Neural progenitor cell (in vitro differentiated cells): ENCODE measurements around the gene CEP128. TPM values are rescaled to one million over a fixed set of nuclear protein-coding genes. Genes with fewer than 3 reads are reported as not detected.

Source experiments
- DNase-seq: peaks from one replicate; pipeline ENCODE4 v3.0.0-alpha.2; 2016; ENCODE audit warnings: low spot score
- H2AFZ ChIP-seq: fragments of 200-600 bp; sonication (generic); replicated peaks from 2 replicates; pipeline ENCODE4 v1.6.1; 2016; ENCODE audit warnings: antibody characterized with exemption
- H3F3A ChIP-seq: fragments of 200-600 bp; sonication (generic); 2 replicates; pipeline ENCODE4 v1.6.1; 2016; ENCODE audit warnings: antibody characterized with exemption, low read depth
- H3K27ac ChIP-seq: fragments of 200-600 bp; sonication (generic); 2 replicates; pipeline ENCODE4 v1.5.1; 2016; ENCODE audit warnings: mild to moderate bottlenecking
- H3K27me3 ChIP-seq: fragments of 200-600 bp; sonication (generic); 2 replicates; pipeline ENCODE4 v1.6.1; 2016; ENCODE audit warnings: mild to moderate bottlenecking, moderate library complexity
- H3K36me3 ChIP-seq: fragments of 200-600 bp; sonication (generic); 2 replicates; pipeline ENCODE4 v1.5.1; 2016
- H3K4me1 ChIP-seq: fragments of 200-600 bp; sonication (generic); 2 replicates; pipeline ENCODE4 v1.6.1; 2016; ENCODE audit warnings: mixed run types
- H3K4me2 ChIP-seq: fragments of 200-600 bp; sonication (generic); 2 replicates; pipeline ENCODE4 v1.6.1; 2016
- H3K4me3 ChIP-seq: fragments of 200-600 bp; sonication (generic); 2 replicates; pipeline ENCODE4 v1.5.1; 2016
- H3K79me2 ChIP-seq: fragments of 200-600 bp; sonication (generic); 2 replicates; pipeline ENCODE4 v1.6.1; 2016; ENCODE audit warnings: low read depth
- H3K9ac ChIP-seq: fragments of 200-600 bp; sonication (generic); 2 replicates; pipeline ENCODE4 v1.6.1; 2016
- H3K9me3 ChIP-seq: fragments of 200-600 bp; sonication (generic); 2 replicates; pipeline ENCODE4 v1.5.1; 2016; ENCODE audit warnings: low read depth
- H4K20me1 ChIP-seq: fragments of 200-600 bp; sonication (generic); 2 replicates; pipeline ENCODE4 v1.6.1; 2016; ENCODE audit warnings: low read depth
- H3K27ac Mint-ChIP-seq: 3 replicates; pipeline ENCODE4 v1.8.0; 2021; ENCODE audit warnings: mixed read lengths
- H3K27me3 Mint-ChIP-seq: 2 replicates; pipeline ENCODE4 v1.8.0; 2022; ENCODE audit warnings: low read depth, mild to moderate bottlenecking, inconsistent platforms, moderate library complexity, mixed read lengths; ENCODE audit not compliant: insufficient read depth
- H3K36me3 Mint-ChIP-seq: 3 replicates; pipeline ENCODE4 v1.8.0; 2021; ENCODE audit warnings: mixed read lengths
- H3K4me1 Mint-ChIP-seq: 3 replicates; pipeline ENCODE4 v1.8.0; 2021; ENCODE audit warnings: mixed read lengths
- H3K4me3 Mint-ChIP-seq: 3 replicates; pipeline ENCODE4 v1.8.0; 2021; ENCODE audit warnings: mild to moderate bottlenecking, moderate library complexity, mixed read lengths
- H3K9me3 Mint-ChIP-seq: 3 replicates; pipeline ENCODE4 v1.8.0; 2020; ENCODE audit warnings: mixed read lengths
- EZH2 ChIP-seq: fragments of 200-600 bp; sonication (generic); IDR thresholded peaks from 2 replicates; pipeline ENCODE4 v1.6.1; 2017; ENCODE audit warnings: antibody characterized with exemption, mild to moderate bottlenecking, moderate library complexity
- EZH2phosphoT487 ChIP-seq: fragments of 200-600 bp; sonication (generic); IDR thresholded peaks from 2 replicates; pipeline ENCODE4 v1.6.1; 2017; ENCODE audit warnings: antibody characterized with exemption
- total RNA-seq: library from RNA; depleted of rRNA; stranded (reverse); fragments of >200 nt; gene quantifications from 2 replicates; pipeline ENCODE4 v1.2.3, GENCODE V29; 2015; ENCODE audit warnings: low replicate concordance
- TF ChIP-seq, protein P1 (sequence below): fragments of 200-600 bp; sonication (generic); IDR thresholded peaks from 2 replicates; pipeline ENCODE4 v1.5.1; 2017; ENCODE audit warnings: antibody characterized with exemption, mild to moderate bottlenecking

CEP128 gene
- total RNA-seq, 1 donor from 2014 or later: 12.1 TPM

DNA sequence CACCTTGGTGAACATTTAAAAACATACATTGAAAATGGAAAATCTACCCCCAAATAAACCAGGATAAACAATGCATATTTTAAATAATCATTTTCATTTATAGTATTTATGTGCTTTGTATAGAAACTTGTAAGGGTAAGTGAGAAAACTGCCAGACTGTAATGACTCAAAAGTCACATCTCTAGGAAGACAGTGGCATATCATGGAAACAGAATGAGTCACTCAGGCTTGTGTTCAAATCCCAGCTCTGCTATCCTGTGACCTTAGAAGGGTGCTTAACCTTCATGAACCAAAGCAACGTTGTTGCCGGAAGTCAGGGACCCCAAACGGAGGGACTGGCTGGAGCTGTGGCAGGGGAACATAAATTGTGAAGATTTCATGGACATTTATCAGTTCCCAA, 142.7 kb downstream of the CEP128 start:
- Mint-ChIP-seq H3K36me3 (peaks cover 13% of the 10 kb centered on the region), H3K4me3 (no peak overlapping the region), H3K9me3 (peaks cover 8% of the 10 kb centered on the region), H3K27me3 (peaks cover 2% of the 10 kb centered on the region), H3K4me1 (no peaks in the 10 kb centered on the region), H3K27ac (no peak overlapping the region)
- Histone ChIP-seq H3K79me2 (no peaks in the 10 kb centered on the region), H3K4me2 (no peak overlapping the region), H4K20me1 (no peaks in the 10 kb centered on the region), H3K36me3 (no peaks in the 10 kb centered on the region), H3F3A (no peaks in the 10 kb centered on the region), H2AFZ (no peak overlapping the region), H3K9ac (no peak overlapping the region), H3K9me3 (no peaks in the 10 kb centered on the region), H3K27me3 (no peaks in the 10 kb centered on the region), H3K27ac (no peak overlapping the region), H3K4me1 (peaks cover 6% of the 10 kb centered on the region), H3K4me3 (no peak overlapping the region)
- no peak for TF ChIP-seq EZH2phosphoT487
- TF ChIP-seq, protein P1, sequence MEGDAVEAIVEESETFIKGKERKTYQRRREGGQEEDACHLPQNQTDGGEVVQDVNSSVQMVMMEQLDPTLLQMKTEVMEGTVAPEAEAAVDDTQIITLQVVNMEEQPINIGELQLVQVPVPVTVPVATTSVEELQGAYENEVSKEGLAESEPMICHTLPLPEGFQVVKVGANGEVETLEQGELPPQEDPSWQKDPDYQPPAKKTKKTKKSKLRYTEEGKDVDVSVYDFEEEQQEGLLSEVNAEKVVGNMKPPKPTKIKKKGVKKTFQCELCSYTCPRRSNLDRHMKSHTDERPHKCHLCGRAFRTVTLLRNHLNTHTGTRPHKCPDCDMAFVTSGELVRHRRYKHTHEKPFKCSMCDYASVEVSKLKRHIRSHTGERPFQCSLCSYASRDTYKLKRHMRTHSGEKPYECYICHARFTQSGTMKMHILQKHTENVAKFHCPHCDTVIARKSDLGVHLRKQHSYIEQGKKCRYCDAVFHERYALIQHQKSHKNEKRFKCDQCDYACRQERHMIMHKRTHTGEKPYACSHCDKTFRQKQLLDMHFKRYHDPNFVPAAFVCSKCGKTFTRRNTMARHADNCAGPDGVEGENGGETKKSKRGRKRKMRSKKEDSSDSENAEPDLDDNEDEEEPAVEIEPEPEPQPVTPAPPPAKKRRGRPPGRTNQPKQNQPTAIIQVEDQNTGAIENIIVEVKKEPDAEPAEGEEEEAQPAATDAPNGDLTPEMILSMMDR: no peak
- TF ChIP-seq EZH2: no peak
- no peak for DNase-seq

DNA sequence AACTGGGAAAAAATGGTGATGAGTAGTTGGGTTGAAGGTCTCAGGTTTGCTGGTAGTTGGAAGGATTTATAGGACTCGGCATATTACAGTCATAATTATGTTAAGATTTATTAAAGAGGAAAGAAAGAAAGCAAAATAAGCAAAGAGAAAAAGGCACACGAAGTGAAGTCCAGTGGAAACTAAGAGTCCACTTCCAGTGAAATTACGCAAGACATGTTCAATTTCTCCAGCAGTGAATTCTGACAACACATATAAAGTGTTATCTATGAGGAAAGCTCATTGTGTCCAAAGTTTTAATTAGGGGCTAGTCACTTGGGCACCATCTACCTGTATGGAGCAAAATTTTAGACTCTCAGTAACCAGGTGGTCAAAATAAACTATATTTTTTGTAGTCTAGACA, 143.3 kb downstream of the CEP128 start:
- H3K4me1 ChIP-seq: peaks cover 6% of the 10 kb centered on the region
- H3K9me3 ChIP-seq: no peaks in the 10 kb centered on the region
- Mint-ChIP-seq H3K27me3 (peaks cover 2% of the 10 kb centered on the region), H3K27ac (no peak overlapping the region), H3K4me1 (no peaks in the 10 kb centered on the region), H3K4me3 (no peak overlapping the region), H3K36me3 (peaks cover 13% of the 10 kb centered on the region), H3K9me3 (peaks cover 8% of the 10 kb centered on the region)
- TF ChIP-seq EZH2phosphoT487 (no peak), EZH2 (no peak)
- TF ChIP-seq, protein P1: no peak
- H2AFZ ChIP-seq: no peak overlapping the region
- H3K9ac ChIP-seq: no peak overlapping the region
- H3K4me3 ChIP-seq: no peak overlapping the region
- H3K27ac ChIP-seq: no peak overlapping the region
- H3K27me3 ChIP-seq: no peaks in the 10 kb centered on the region
- H3K36me3 ChIP-seq: no peaks in the 10 kb centered on the region
- H3K4me2 ChIP-seq: no peak overlapping the region
- H3K79me2 ChIP-seq: no peaks in the 10 kb centered on the region
- no peaks in the 10 kb centered on the region for H3F3A ChIP-seq
- no peaks in the 10 kb centered on the region for H4K20me1 ChIP-seq
- DNase-seq: no peak

DNA sequence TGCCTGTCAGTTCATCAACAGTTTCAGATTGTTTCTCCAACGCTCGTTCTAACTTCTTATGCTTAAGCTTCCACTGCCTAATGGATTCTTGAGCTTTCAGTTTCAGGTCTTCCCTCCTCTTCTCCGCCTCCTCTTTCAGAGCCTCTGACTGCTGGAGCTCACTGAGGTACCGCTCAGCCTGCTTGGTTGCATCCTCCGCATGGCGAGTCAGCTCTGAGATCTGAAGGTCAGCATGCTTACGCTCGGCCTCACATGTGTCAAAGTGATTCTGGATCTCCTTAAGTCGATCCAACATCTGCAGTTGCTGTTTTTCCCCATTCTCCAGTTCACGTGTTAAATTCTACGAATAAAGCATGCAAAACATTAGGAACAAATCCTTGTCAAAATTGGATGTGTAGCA, 148.8 kb downstream of the CEP128 start:
- Histone ChIP-seq H3F3A (no peaks in the 10 kb centered on the region), H3K4me1 (peaks cover 12% of the 10 kb centered on the region), H3K27me3 (no peaks in the 10 kb centered on the region), H3K79me2 (no peaks in the 10 kb centered on the region), H3K9me3 (no peaks in the 10 kb centered on the region), H3K9ac (no peak overlapping the region), H3K4me2 (no peak overlapping the region), H2AFZ (no peak overlapping the region), H4K20me1 (no peaks in the 10 kb centered on the region), H3K27ac (no peak overlapping the region), H3K4me3 (no peak overlapping the region), H3K36me3 (no peaks in the 10 kb centered on the region)
- TF ChIP-seq, protein P1: no peak
- TF ChIP-seq EZH2phosphoT487: no peak
- TF ChIP-seq EZH2: no peak
- DNase-seq: peak; percentile 38
- Mint-ChIP-seq H3K4me1 (no peaks in the 10 kb centered on the region), H3K4me3 (no peak overlapping the region), H3K27ac (no peak overlapping the region), H3K27me3 (no peaks in the 10 kb centered on the region), H3K9me3 (no peaks in the 10 kb centered on the region), H3K36me3 (peaks cover 3% of the 10 kb centered on the region)
